ENCODE results near the gene LGI2.

The LGI2 gene

DNA sequence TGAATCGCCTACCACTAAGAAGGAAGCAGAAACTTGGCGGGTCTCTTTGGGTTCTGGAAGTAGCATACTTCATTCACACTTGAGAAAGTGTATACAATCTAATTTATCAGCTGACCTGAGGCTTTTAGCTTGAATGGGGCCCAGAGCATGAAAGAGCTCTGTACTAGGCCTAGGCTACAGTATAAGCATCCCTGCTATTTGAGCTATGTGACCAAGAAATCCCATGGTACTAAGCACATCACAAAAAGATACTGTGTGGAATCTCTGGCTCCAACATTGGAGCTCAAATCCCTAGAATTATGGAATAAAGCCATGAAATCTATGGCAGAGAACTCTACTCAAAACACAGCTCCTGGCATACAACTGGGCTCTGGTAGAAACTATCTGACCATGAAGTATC is 74.0 kb downstream of the LGI2 start:
- DNase-seq = peak; percentile 19

- DNase-seq = no peak
These were observed 74.7 kb downstream of the LGI2 start for GRCh38 chr4:24956091-24956490.

DNA sequence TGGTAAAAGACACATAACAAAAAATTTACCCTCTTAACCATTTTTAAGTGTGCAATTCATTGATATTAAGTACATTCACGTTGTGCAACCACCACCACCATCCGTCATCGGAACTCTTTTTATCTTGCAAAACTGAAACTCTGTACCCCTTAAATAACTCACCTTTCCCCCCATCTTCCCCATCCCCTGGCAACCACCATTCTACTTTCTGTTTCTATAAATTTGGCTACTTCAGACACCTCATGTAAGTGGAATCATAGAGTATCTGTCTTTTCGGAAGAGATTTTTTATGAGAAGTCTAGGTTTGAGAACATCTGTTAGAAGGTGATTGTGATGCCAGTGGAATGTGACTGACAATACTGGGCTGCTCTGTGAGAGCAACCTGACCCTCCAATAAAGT is 78.1 kb downstream of the LGI2 start:
- DNase-seq = no peak

GRCh38 chr4:24949970-24950369 is 80.8 kb downstream of the LGI2 start:
- no peak for DNase-seq
